Ovary (tissue), 9 donors: ENCODE results near the gene APLNR. TPM values are rescaled to one million over a fixed set of nuclear protein-coding genes. Genes with fewer than 3 reads are reported as not detected.

ENCODE experiments used
- DNase-seq, 5 donors: peaks; one replicate each; pipeline ENCODE4 v3.0.0-alpha.2; 2019 to 2020
- H3K27ac ChIP-seq, 2 donors: fragments of 200-600 bp; one replicate each; pipeline versions ENCODE4 v1.5.1 to v1.8.0; 2019 to 2022
- H3K27me3 ChIP-seq: fragments of 200-600 bp; one replicate; pipeline ENCODE4 v1.8.0; 2022
- H3K36me3 ChIP-seq: fragments of 200-600 bp; sonication (generic); one replicate; pipeline ENCODE4 v1.5.1; 2019
- H3K4me1 ChIP-seq: one replicate; pipeline ENCODE4 v1.8.1; 2013; ENCODE audit warnings: mild to moderate bottlenecking, moderate library complexity; ENCODE audit not compliant: insufficient read depth
- H3K4me3 ChIP-seq: fragments of 200-600 bp; sonication (generic); one replicate; pipeline ENCODE4 v1.5.1; 2017
- H3K9me3 ChIP-seq, 2 donors: fragments of 200-600 bp in 1 of 2; sonication (generic) in 1 of 2; one replicate each; pipeline versions ENCODE4 v1.5.1 to v1.8.1; 2013 to 2019; ENCODE audit warnings: mild to moderate bottlenecking in 1 of 2, moderate library complexity in 1 of 2
- CTCF ChIP-seq, 3 donors: fragments of 450-650 bp in 2 of 3; fragments of 200-600 bp in 1 of 3; IDR thresholded peaks; one replicate each; pipeline versions ENCODE4 v1.5.1 to v1.8.0; 2016 to 2022; ENCODE audit warnings: antibody characterized with exemption in 3 of 3, mild to moderate bottlenecking in 1 of 3
- EP300 ChIP-seq: sonication (generic); formaldehyde crosslinking; IDR thresholded peaks from one replicate; pipeline ENCODE4 v1.6.1; 2017; ENCODE audit warnings: antibody characterized with exemption
- POLR2A ChIP-seq: fragments of 450-650 bp; IDR thresholded peaks from one replicate; pipeline ENCODE4 v1.6.1; 2017; ENCODE audit warnings: antibody characterized with exemption, mild to moderate bottlenecking, moderate library complexity
- WGBS, 3 donors: extraction: QIAGEN DNeasy Blood & Tissue Kit in 1 of 3; methylation state at CpG; one replicate each; pipeline versions ENCODE4 v1.1.5 to v1.1.7; 2013 to 2017; 5-methylcytosine and 5-hydroxymethylcytosine counted together
- intact Hi-C, 4 donors: fragments of 100-400 bp; cut with DNase I; formaldehyde crosslinking; loops; one replicate each; pipeline versions ENCODE4 v1.11.0 to v1.15.1; 2022 to 2023
- polyA plus RNA-seq, 2 donors: library from polyadenylated mRNA; stranded (reverse); fragments of 200-250 nt in 1 of 2; fragments of 350-450 nt in 1 of 2; fragmentation: Illumina TruSeq in 1 of 2; extraction: RNeasy Lipid Tissue Mini Kit (QIAGEN cat#74804) in 1 of 2; gene quantifications; one replicate each; pipeline ENCODE4 v1.2.3, GENCODE V29; 2013 to 2014
- total RNA-seq, 7 donors: library from RNA; depleted of rRNA in 2 of 7; stranded (reverse); fragments of >200 nt in 2 of 7; fragmentation: NEBNext Ultra II Directional in 3 of 7; extraction: Animal tissue kit (Norgen Biotek cat#: 25700) in 3 of 7; gene quantifications; one replicate each; pipeline versions ENCODE4 v1.1.0 to v1.2.4, GENCODE V29; 2016 to 2023
- donor health status: DM: no; HTN: no; CAD: no; lungs with moderate emphysema.
- donor health status: DM: no; HTN: no; CAD: no.
- donor health status: Bipolar disorder and iron deficiency.
- donor health status: DM: yes; HTN: yes; CAD: no.
- donor health status: DM: no; HTN: no; CAD: no.
- donor health status: DM: yes; HTN: yes; CAD: no.

APLNR gene
- total and polyA plus RNA-seq, 9 donors, result 0.24 to 36.1 (median 0.94) TPM; not detected in 2

GRCh38 chr11:57275582-57275981 is 38.5 kb upstream of the APLNR start:
- 51 to 63% (median 62%) methylated on average over 3 of the region's 3 CpGs for WGBS, 3 donors
- H3K27ac ChIP-seq, result no peak overlapping the region
- DNase-seq, result no peak
- H3K9me3 ChIP-seq, result no peaks in the 10 kb centered on the region
- no peaks in the 10 kb centered on the region for H3K27me3 ChIP-seq
- intact Hi-C loops, result loop anchor here in 1 of 4 donors (10.0 kb wide), 1 partner anchor 79 kb away; no protein-coding TSS in a partner anchor
- H3K4me1 ChIP-seq, result peaks cover 2% of the 10 kb centered on the region
- TF ChIP-seq POLR2A (no peak), CTCF (IDR thresholded peaks at IDR 0.05) (no peak)
- H3K4me3 ChIP-seq, result no peak overlapping the region
- no peaks in the 10 kb centered on the region for H3K36me3 ChIP-seq

- intact Hi-C loops, result loop anchor here in 1 of 4 donors (10.0 kb wide), 1 partner anchor 80 kb away; no protein-coding TSS in a partner anchor
- no peak overlapping the region for H3K27ac ChIP-seq
- H3K27me3 ChIP-seq, result no peaks in the 10 kb centered on the region
- no peak overlapping the region for H3K4me3 ChIP-seq
- H3K4me1 ChIP-seq, result peaks cover 2% of the 10 kb centered on the region
- no peaks in the 10 kb centered on the region for H3K9me3 ChIP-seq
- TF ChIP-seq CTCF (IDR thresholded peaks at IDR 0.05), result no peak
- TF ChIP-seq EP300, result no peak
- WGBS, 3 donors, result 38 to 45% (median 43%) methylated on average over 1 of the region's 1 CpG
- DNase-seq, result no peak
- H3K36me3 ChIP-seq, result no peaks in the 10 kb centered on the region
These were observed 38.0 kb upstream of the APLNR start for GRCh38 chr11:57274904-57275498.

- H3K27me3 ChIP-seq, result no peaks in the 10 kb centered on the region
- intact Hi-C loops, result loop anchor here in 1 of 4 donors (10.0 kb wide), 1 partner anchor 81 kb away; no protein-coding TSS in a partner anchor
- TF ChIP-seq POLR2A (no peak), CTCF (IDR thresholded peaks at IDR 0.05) (no peak), EP300 (no peak)
- peaks cover 2% of the 10 kb centered on the region for H3K4me1 ChIP-seq
- DNase-seq, result no peak
- no peak overlapping the region for H3K27ac ChIP-seq
- H3K9me3 ChIP-seq, result no peaks in the 10 kb centered on the region
- WGBS, 3 donors, result 90 to 95% (median 91%) methylated on average over 4 of the region's 4 CpGs
- no peaks in the 10 kb centered on the region for H3K36me3 ChIP-seq
- H3K4me3 ChIP-seq, result no peak overlapping the region
These were observed 36.5 kb upstream of the APLNR start for GRCh38 chr11:57273448-57274058.

- H3K4me1 ChIP-seq, result no peaks in the 10 kb centered on the region
- no peak for DNase-seq
- 17 to 20% (median 18%) methylated on average over 3 of the region's 3 CpGs for WGBS, 3 donors
- TF ChIP-seq CTCF (IDR thresholded peaks at IDR 0.05) (no peak), EP300 (no peak), POLR2A (no peak)
- H3K36me3 ChIP-seq, result no peaks in the 10 kb centered on the region
- H3K9me3 ChIP-seq, result no peaks in the 10 kb centered on the region
- no peak overlapping the region for H3K27ac ChIP-seq
- no peak overlapping the region for H3K4me3 ChIP-seq
- intact Hi-C loops, result loop anchor here in 1 of 4 donors (10.0 kb wide), 1 partner anchor 85 kb away; no protein-coding TSS in a partner anchor
- H3K27me3 ChIP-seq, result no peaks in the 10 kb centered on the region
These were observed 32.5 kb upstream of the APLNR start for GRCh38 chr11:57269571-57270021.
